Measurements from ENCODE around the gene APRT. TPM values are rescaled to one million over a fixed set of nuclear protein-coding genes. Genes with fewer than 3 reads are reported as not detected.

Gene APRT
- total RNA-seq, 1 donor from 2014 or later: 301 TPM

DNA sequence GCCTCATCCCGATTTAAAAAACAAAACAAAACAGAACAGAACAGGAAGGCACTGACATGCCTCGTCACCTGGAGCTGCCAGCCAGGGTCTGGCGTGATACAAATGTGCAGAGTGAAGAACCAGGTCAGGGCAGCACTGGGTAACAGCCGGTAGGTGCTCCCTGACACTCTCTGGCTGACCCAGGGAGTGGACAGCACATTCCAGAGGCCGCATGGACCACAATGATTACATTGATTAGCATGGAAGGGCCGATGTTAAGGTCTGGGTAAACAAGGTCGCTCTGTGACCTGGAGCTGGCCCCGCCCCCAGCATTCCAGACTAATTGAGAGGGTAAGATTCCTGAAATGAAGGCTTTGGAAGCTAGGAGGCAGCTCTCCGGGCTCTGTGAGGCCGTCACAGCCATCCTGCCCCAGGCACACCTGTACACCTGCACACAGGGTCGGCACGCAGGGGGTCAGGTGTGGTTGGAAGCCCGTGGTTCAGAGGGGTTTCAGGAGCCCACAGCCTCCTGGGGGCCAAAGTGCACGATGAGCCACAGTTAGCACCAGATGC, 48.1 kb downstream of the APRT start:
- H3K4me3 Mint-ChIP-seq: no peak overlapping the region
- H3K27ac Mint-ChIP-seq: no peak overlapping the region
- no peak for DNase-seq (ENCODE audit: low spot score)
- H3K9me3 Mint-ChIP-seq: no peaks in the 10 kb centered on the region
- intact Hi-C loops (cut with micrococcal nuclease): no loop called here
- peaks cover 26% of the 10 kb centered on the region for H3K4me1 Mint-ChIP-seq (ENCODE audit: low read depth)
- no peaks in the 10 kb centered on the region for H3K27me3 Mint-ChIP-seq (ENCODE audit: insufficient read depth)
- peaks cover 4% of the 10 kb centered on the region for H3K36me3 Mint-ChIP-seq (ENCODE audit: low read depth)

DNA sequence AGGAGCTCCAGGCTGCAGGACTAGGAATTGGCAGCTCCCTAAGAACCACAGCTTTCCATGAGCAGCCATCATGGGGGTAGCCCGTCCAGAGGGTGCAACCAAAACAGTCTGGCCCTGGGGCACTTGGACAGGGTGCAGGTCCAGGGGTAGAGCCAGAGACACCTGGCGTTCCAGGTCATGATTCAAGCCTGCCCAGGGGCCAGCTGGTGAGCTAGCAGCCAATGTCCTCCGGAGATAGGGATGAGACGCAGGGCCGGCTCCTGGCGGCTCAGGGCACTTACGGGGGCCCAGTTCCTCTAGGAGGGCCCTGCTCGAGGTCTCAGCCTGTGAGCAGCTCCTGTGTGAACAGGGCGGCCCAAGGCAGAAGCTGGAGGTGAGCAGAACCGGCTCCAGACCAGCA, 48.8 kb downstream of the APRT start:
- intact Hi-C loops (cut with micrococcal nuclease): no loop called here
- DNase-seq (ENCODE audit: low spot score): no peak
- Mint-ChIP-seq H3K4me3 (no peak overlapping the region), H3K27ac (no peak overlapping the region), H3K36me3 (ENCODE audit: low read depth) (peaks cover 4% of the 10 kb centered on the region), H3K9me3 (no peaks in the 10 kb centered on the region), H3K27me3 (ENCODE audit: insufficient read depth) (no peaks in the 10 kb centered on the region), H3K4me1 (ENCODE audit: low read depth) (peaks cover 28% of the 10 kb centered on the region)

DNA sequence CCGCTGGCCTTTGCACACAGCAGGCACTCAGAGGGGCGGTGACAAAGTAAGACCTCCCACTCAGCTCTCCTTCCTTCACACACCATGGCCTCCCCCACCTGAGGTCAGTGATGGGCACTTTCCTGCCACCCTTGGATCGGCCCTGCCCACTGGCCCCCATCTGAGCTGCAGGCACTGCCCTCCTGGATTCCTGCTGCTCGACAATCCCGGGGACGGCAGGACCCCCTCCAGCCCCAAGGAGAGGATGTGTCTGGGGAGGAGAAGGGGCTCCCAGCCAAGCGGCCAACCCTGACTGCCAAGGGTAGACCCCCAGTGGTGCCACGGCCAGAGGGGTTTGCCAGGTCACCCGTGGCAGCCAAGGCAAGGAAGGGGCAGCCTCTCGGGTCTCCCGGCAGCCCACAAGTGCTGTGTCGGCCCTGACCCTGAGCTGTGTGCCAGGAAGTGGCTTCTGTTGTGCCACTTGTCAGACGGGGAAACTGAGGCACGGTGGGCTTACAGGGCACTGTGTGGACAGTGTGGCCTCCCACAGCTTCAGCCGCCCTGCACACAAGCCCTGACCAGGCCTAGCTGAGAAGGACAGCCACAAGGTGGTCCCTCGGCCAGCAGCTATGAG, 49.4 kb downstream of the APRT start:
- Mint-ChIP-seq H3K27ac (no peak overlapping the region), H3K4me3 (no peak overlapping the region), H3K27me3 (ENCODE audit: insufficient read depth) (no peaks in the 10 kb centered on the region), H3K4me1 (ENCODE audit: low read depth) (peaks cover 25% of the 10 kb centered on the region), H3K36me3 (ENCODE audit: low read depth) (peaks cover 4% of the 10 kb centered on the region), H3K9me3 (no peaks in the 10 kb centered on the region)
- intact Hi-C loops (cut with micrococcal nuclease): no loop called here
- no peak for DNase-seq (ENCODE audit: low spot score)

DNA sequence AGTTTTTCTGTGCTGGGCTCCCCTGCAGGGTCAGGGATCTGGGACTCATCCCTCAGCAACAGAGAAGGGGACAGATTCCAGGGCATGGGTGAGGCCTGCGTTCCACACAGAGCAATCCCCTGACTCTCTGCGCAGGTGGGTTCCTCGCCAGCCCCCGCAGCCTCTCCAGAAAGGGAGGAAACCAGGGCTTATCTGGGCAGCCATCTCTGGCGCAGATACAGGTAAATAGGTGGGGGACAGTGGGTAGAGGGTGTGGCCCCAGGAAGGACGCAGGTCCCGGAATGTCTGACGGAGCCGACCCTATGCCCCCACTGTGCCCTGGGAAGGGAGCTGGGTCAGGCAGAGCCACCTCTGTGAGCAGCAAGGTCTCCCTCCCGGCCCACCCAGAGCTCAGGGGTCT, 49.9 kb downstream of the APRT start:
- DNase-seq (ENCODE audit: low spot score): no peak
- no peak overlapping the region for H3K27ac Mint-ChIP-seq
- H3K4me3 Mint-ChIP-seq: no peak overlapping the region
- peaks cover 20% of the 10 kb centered on the region for H3K4me1 Mint-ChIP-seq (ENCODE audit: low read depth)
- intact Hi-C loops (cut with micrococcal nuclease): no loop called here
- no peaks in the 10 kb centered on the region for H3K27me3 Mint-ChIP-seq (ENCODE audit: insufficient read depth)
- peaks cover 4% of the 10 kb centered on the region for H3K36me3 Mint-ChIP-seq (ENCODE audit: low read depth)
- H3K9me3 Mint-ChIP-seq: no peaks in the 10 kb centered on the region

DNA sequence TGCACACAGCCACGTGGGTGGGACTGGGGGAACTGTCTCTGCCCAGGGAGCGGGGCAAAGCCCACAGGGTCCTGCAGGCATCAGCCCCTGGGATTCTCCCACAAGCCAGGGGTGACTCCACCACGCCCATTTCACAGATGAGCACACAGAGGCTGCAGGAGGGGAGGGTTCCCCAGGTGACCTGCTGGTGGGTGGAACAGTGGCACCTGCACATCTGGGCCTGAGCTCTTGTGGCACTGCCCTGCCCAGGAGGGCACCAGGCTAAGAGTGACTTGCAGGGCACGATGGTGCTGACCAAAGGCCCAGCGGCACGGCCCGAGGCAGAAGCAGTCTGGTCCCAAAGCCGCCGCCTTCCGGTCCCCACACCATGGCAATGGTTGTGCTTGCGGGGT, 50.6 kb downstream of the APRT start:
- Mint-ChIP-seq H3K27ac (no peak overlapping the region), H3K27me3 (ENCODE audit: insufficient read depth) (no peaks in the 10 kb centered on the region), H3K4me1 (ENCODE audit: low read depth) (peaks cover 16% of the 10 kb centered on the region), H3K4me3 (no peak overlapping the region), H3K9me3 (no peaks in the 10 kb centered on the region), H3K36me3 (ENCODE audit: low read depth) (peaks cover 4% of the 10 kb centered on the region)
- intact Hi-C loops (cut with micrococcal nuclease): no loop called here
- DNase-seq (ENCODE audit: low spot score): no peak

DNA sequence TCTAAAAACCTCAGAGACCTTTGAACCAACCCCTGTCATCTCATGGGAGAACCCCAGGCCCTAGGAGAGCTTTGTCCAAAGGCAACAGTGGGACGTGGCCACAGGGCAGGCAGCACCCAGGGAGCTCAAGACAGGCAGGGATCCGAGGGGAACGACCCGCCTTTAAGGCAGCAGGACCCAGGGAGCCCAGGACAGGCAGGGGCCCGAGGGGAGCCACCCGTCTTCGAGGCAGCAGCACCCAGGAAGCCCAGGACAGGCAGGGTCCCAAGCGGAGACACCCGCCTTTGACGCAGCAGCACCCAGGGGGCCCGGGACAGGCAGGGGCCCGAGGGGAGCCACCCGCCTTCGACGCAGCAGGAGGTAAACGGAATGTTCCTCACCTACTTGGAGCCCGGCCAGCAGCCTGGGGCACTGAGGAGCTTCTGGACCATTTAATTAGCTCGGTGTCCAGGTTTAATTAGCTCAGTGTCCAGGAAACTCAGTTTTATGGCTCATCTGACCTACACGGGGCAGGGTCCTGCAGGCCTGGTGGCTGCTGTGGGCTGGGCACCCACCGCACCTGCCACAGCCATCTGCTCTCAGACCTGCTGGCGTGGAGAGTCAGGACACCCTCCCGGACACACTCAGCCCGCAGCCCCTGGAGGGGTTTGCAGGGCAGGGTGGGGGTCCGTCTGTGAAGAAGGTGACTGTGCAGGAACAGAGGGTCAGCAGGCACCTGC, 51.1 kb downstream of the APRT start:
- no peak for DNase-seq (ENCODE audit: low spot score)
- Mint-ChIP-seq H3K4me1 (ENCODE audit: low read depth) (peaks cover 13% of the 10 kb centered on the region), H3K27me3 (ENCODE audit: insufficient read depth) (no peaks in the 10 kb centered on the region), H3K27ac (no peak overlapping the region), H3K36me3 (ENCODE audit: low read depth) (peaks cover 4% of the 10 kb centered on the region), H3K9me3 (no peaks in the 10 kb centered on the region), H3K4me3 (no peak overlapping the region)
- intact Hi-C loops (cut with micrococcal nuclease): no loop called here

DNA sequence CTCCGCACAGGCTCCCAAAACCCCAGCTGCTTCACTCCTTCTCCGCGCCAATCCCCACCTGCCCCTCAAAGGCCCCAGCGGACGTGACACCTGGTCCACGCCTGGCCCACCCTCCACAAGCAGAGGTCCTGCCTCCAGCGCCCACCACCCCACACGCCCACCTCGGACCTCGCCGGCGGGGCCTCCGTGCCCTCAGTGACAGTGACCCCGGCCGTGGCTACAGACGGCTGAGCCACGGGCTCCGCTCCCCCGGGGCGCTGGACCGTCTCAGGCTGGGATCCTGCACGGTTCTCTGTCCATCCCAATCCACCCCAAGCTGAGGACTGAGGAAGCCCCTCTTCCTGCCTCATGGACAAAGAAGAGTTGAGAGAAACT, 51.8 kb downstream of the APRT start:
- Mint-ChIP-seq H3K36me3 (ENCODE audit: low read depth) (peaks cover 4% of the 10 kb centered on the region), H3K27ac (no peak overlapping the region), H3K4me1 (ENCODE audit: low read depth) (peaks cover 13% of the 10 kb centered on the region), H3K27me3 (ENCODE audit: insufficient read depth) (no peaks in the 10 kb centered on the region), H3K9me3 (no peaks in the 10 kb centered on the region), H3K4me3 (no peak overlapping the region)
- intact Hi-C loops (cut with micrococcal nuclease): no loop called here
- no peak for DNase-seq (ENCODE audit: low spot score)

Other genes starting within 250 kb of the APRT start
- 115 and 116 TPM in 2 replicates for gene ZC3H18, start 241.5 kb downstream of the APRT start, total RNA-seq
- not detected in 2 replicates for gene IL17C, start 173.4 kb downstream of the APRT start, total RNA-seq
- 218 and 219 TPM in 2 replicates for gene CYBA, start 160.9 kb downstream of the APRT start, total RNA-seq
- 88.8 and 90.0 TPM in 2 replicates for gene MVD, start 148.8 kb downstream of the APRT start, total RNA-seq
- 1.8 and 2.4 TPM in 2 replicates for gene SNAI3, start 125.4 kb downstream of the APRT start, total RNA-seq
- gene RNF166, start 105.5 kb downstream of the APRT start, total RNA-seq: 42.4 and 45.0 TPM in 2 replicates
- 66.3 and 74.7 TPM in 2 replicates for gene CTU2, start 105.4 kb downstream of the APRT start, total RNA-seq
- 214 and 217 TPM in 2 replicates for gene PIEZO1, start 26.7 kb downstream of the APRT start, total RNA-seq
- gene CDT1, start 8.1 kb downstream of the APRT start, total RNA-seq: 95.4 and 97.3 TPM in 2 replicates
- gene GALNS, start 45.0 kb upstream of the APRT start, total RNA-seq: 21.9 and 23.8 TPM in 2 replicates
- 63.1 and 65.4 TPM in 2 replicates for gene TRAPPC2L, start 45.2 kb upstream of the APRT start, total RNA-seq
- gene PABPN1L, start 54.7 kb upstream of the APRT start, total RNA-seq: not detected in 2 replicates
- gene CBFA2T3, start 165.3 kb upstream of the APRT start, total RNA-seq: 0.05 TPM in 1 of 2 replicates, not detected in the other